ENCODE data around the gene BMERB1.
A peak's percentile ranks its signal among the peaks of the same experiment; 100 is the strongest.

The BMERB1 gene

GRCh38 chr16:15464401-15465186, 30.2 kb downstream of the BMERB1 start:
- no peak for DNase-seq

GRCh38 chr16:15466131-15466530, 31.7 kb downstream of the BMERB1 start:
- DNase-seq: no peak

- DNase-seq: no peak
Measured at GRCh38 chr16:15466886-15467781, 32.7 kb downstream of the BMERB1 start.

GRCh38 chr16:15476971-15477370, 42.6 kb downstream of the BMERB1 start:
- DNase-seq: peak; percentile 40

- DNase-seq: no peak
Measured at GRCh38 chr16:15477802-15478201, 43.4 kb downstream of the BMERB1 start.

GRCh38 chr16:15482068-15482747, 47.8 kb downstream of the BMERB1 start:
- DNase-seq: peak; percentile 72

GRCh38 chr16:15482748-15483298, 48.4 kb downstream of the BMERB1 start:
- DNase-seq: no peak

- no peak for DNase-seq
Measured at GRCh38 chr16:15483857-15484256, 49.5 kb downstream of the BMERB1 start.

GRCh38 chr16:15484662-15485061, 50.3 kb downstream of the BMERB1 start:
- no peak for DNase-seq

GRCh38 chr16:15485175-15485574, 50.8 kb downstream of the BMERB1 start:
- no peak for DNase-seq

- no peak for DNase-seq
Measured at GRCh38 chr16:15486661-15487060, 52.3 kb downstream of the BMERB1 start.

- DNase-seq: no peak
Measured at GRCh38 chr16:15487336-15488284, 53.2 kb downstream of the BMERB1 start.

GRCh38 chr16:15489016-15489415, 54.6 kb downstream of the BMERB1 start:
- DNase-seq: no peak

GRCh38 chr16:15490123-15490711, 55.8 kb downstream of the BMERB1 start:
- DNase-seq: no peak

GRCh38 chr16:15491411-15491810, 57.0 kb downstream of the BMERB1 start:
- no peak for DNase-seq

GRCh38 chr16:15492091-15492740, 57.8 kb downstream of the BMERB1 start:
- DNase-seq: no peak

- no peak for DNase-seq
Measured at GRCh38 chr16:15493466-15494180, 59.2 kb downstream of the BMERB1 start.

- DNase-seq: no peak
Measured at GRCh38 chr16:15494236-15494635, 59.8 kb downstream of the BMERB1 start.

- DNase-seq: no peak
Measured at GRCh38 chr16:15495898-15496297, 61.5 kb downstream of the BMERB1 start.

Measured in stimulated activated CD4-positive, alpha-beta T cell treated with anti-CD3 and anti-CD28 coated beads, Interleukin-1b, Interleukin-23, amount 100 ng/mL, for 48 hours (primary cell).